Right hindlimb (tissue), 1 donor: ENCODE results near the gene FOXO6.

ENCODE experiments used
- DNase-seq: peaks from one replicate; pipeline ENCODE4 v3.0.0-alpha.2; 2018

The FOXO6 gene

DNA sequence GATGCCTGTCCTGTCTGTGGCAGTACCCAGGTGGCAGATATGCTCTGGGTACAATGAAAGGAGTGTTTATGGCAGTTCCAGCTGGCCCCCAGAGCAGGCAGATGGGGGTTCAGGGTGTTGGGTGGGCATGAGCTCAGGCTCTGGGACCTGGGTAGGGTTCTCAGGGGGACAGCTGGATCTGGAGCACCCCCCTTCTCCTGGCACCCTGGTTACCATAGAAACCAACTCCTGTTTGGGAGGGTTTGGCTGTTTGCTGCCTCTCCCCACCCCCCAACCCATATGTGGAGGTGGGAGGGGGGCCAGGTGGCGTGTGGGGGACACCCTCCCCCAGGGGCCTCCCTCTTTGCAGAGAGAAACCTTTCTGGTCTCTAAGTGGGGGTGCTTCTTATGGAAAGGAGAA, 7.1 kb downstream of the FOXO6 start:
- peak; percentile 21 for DNase-seq

DNA sequence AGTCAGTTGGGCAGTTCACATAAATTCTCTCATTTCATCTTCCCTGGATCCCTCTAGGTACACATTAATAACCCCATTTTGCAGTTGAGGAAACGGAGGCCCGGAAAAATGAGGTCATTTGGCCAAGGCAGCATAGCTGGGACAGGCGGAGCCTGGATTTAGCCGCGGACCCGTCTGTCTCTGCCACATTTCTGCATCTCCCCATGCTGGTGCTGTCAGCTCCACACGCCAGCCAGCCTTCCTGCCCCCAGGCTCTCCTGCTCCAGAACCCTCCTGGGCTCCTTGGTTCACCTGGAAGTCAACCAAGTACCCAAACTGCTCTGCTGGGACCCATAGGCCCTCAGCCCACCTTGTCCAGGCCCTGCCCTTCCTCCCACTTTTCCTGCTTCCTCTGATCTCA, 7.6 kb downstream of the FOXO6 start:
- DNase-seq = peak; percentile 11

DNA sequence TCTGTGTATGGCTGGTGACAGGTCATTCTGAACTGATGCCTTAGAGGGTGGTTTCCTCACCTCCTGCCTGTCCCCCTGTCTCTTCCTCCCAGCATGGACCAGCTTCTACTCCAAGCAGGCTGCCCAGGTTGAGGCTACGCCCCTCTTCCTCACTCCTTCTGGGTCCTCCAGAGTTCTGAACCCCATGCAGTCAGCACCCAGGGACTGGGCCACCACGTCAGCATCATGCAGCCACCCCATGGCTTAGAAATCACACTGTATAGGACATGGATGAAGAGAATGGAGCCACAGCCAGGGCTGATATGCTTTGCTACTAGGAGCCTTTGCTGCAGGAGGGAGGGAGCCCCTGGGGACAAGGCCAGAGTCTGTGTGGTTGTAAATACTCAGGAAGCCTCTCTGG, 8.3 kb downstream of the FOXO6 start:
- DNase-seq = peak; percentile 16

DNA sequence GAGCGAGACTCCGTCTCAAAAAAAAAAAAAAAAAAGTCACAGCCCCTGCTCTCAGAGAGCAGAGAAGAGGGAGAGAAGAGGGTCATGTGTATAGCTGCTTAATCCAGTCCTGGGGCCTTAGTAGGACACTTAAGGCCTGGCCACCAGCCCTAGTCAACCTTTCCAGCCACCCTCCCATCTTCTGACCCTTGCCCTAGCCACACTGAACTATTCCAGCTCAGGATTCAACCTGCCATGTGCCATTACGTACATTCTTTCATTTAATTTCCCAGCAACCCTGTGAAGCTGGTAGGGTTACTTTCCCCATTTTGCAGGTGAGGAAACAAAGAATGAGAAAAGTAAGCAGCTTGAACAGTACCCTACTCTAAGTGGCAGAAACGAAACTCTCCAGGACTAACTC, 9.0 kb downstream of the FOXO6 start:
- no peak for DNase-seq

DNA sequence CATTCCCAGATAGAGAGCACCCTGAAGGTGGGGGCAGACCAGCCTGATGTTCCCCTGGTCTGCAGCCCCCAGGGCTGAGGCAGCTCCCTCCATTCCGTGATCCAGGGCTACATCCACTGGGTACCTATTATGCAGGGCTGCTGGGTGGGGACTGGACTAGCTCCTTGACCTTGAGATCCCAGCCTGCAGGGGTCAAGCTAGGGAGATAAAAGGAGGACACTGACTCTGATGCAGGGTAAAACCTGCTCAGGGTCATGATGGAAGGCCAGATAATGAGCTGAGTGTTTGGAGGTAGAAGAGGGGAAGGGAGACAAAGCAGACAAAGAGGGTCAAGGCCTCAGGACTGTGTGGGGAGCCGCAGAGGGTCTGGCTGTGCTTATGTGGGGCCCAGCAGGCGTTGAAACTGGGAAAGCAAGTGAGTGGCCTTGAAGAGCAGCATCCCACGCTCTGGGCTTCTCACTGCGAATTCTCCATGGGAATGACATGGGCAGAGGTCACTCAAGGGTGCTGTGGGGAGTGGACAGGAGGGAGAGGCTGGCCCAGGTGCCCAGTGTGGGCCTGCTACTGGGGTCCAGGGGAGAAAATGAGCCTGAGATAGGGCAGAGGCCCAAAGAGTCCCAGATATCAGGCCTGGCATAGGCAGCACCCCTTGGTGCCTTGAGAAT, 9.7 kb downstream of the FOXO6 start:
- peak; percentile 25 for DNase-seq

DNA sequence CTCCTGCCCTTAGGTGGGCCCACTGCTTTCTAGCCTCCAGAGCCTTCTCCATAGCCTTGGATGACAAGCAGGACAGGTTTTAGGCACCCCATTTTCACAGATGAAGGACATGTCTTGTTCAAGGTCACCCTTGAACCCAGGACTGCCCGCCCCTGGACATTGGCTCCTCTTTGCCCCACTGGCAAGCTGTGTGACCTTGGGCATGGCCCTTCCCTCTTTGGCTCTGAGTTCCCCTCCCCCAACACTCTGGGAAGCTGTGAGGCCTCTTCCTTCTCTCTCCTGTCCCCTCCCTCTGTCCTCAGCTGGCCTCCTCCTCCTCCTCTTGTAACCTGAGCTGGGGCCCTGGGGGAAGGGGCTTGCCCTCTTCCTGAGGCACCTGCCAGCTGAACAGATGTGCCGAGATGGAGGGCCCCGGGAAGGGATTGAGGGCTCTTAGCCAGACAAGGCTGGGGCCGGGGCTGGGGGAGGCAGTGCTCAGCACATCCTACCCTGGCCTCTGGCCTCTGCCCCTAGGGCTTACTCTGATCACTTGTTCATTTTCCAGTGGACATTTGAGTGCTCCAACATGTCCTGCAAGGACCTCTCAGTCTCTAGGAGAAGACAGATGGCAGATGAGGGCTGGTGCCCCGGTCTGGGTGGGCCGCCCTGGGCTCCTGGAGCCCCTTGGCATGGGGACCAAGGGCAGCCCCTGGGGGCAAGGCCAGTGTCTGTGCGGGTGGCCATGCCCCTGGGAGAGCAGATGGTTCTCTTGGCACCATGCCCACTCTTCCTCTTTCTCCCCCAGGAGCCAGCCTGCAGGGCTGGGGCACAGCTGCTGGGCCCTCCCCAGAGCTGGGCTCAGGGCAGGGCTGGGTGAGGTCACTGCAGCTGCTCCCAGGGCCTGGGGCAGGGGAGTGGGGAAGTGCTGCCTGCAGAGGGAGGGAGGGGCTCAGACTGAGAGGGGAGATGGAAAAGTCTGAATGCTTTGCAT, 10.7 kb downstream of the FOXO6 start:
- peak; percentile 92 for DNase-seq

DNA sequence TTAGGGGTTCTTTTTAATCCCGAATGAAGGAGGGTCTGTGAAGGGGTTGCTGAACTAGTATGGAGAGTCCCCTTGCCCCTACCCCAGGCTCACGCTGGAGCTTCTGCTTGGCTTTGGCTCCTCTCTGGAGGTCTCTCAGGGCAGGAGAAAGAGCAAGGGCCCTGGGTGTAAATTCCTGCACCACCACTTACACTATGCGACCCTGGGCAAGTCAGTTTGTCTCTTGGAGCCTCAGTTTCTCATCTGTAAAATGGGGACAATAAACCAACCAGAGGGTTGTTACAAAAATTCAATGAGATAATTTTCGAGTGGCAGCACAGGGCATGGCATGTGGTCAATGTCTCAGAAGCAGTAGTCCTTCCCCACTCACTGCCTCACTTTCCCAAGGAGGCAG, 11.4 kb downstream of the FOXO6 start:
- DNase-seq = no peak

DNA sequence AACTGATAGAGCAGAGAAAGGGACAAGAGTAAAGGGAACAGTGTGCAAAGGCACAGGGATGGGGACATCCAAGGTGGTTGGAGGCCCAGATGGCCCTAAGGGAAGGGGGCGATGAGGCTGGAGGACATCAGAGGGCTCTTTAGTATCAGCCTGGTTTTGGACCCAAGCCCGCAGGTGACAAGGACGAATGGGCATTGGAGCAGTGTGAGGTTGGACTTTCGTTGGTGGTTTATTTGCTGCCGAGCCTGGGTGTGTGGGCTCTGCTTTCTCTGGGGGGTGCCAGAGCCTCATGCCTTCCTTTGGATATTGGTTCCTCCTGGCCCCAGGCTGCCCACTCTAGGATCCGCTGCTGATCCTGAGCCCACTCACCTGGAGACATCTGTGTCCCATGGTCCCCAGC, 12.1 kb downstream of the FOXO6 start:
- DNase-seq = no peak

DNA sequence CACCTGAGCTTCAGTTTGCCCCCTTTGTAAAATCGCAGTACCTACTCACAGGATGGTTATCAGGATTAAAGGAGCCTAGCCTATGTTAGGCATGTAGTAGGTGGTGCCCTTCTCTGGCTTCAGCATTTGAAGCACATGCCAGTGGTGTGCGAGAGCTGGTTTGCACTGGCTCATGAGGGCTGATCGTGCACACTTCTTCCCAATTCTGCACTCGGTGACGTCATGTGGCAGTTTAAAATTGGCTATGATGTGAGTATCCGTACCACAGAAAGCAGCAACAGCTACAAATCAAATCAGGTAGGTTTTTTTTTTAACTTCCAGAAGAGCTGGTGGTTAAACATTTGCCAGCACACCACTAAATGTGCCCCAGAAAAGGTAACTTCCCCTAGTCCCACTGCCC, 13.5 kb downstream of the FOXO6 start:
- no peak for DNase-seq

DNA sequence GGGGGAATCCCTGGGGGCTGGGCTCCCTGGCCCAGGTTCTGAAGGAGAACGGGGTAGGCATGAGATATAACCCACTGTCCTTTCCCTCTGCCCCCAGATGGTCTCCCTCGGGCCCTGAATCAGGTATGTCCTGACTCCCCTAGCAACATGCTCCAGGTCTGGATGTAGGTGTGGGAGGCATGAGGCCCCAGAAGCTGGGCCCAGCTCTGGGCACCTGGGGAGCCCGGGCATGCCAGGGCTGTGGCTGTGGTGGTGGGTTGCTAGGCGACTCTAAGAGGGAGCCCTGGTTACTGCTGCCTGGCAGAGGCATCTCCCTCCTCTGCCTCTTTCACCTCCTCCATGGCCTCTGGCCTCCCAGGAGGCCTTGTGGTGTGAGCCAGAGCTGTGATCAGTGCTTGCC, 16.2 kb downstream of the FOXO6 start:
- no peak for DNase-seq

DNA sequence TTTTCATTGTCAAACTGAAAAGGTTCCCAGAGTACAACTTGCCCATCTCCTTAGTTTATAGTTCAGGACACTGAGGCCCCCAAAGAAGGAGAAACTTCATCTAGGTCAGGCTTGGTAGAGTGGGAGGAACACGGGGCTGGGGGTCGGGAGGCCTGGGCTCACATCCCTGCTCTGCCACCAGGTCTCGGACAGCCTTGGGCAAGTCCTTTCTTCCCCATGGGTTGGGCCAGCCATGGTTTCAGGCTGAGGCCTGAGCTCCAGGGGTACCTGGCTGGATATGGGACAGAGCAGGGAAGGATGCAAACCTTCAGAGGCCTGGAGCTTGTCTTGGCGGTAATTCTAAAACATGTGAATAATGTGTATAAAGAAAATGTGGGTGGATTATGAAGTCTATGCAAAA, 17.0 kb downstream of the FOXO6 start:
- DNase-seq = no peak

DNA sequence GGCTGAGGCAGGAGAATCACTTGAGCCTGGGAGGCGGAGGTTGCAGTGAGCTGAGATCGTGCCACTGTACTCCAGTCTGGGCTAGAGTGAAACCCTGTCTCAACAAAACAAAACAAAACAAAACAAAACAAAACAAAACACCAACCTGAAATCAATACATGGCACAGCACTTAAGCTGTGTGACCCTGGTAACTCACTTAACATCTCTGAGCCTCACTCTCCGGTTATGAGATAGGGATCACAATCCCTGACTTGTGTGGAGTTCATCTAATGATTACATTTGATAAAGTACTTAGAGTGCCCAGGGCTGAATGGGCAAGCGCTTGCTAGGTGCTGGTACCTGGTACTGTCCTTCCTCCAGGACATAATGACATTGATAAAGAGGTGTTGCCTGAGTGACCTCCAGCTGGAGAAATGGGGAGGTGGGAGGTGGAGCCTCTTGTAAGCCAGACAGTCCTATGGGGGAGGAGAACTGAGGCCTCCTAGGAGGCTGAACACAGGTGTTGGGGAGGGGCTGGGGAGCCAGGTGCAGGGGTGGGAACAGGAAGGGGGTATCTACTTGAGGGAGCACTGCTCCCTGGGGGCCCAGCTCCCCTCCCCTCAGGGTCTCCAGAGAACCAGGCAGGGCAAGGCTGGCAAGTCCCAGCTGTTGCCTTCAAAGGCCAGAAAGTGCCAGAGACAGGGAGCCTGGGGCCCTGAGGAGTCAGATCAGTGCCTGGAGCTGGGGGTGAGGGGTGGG, 17.9 kb downstream of the FOXO6 start:
- DNase-seq = no peak

DNA sequence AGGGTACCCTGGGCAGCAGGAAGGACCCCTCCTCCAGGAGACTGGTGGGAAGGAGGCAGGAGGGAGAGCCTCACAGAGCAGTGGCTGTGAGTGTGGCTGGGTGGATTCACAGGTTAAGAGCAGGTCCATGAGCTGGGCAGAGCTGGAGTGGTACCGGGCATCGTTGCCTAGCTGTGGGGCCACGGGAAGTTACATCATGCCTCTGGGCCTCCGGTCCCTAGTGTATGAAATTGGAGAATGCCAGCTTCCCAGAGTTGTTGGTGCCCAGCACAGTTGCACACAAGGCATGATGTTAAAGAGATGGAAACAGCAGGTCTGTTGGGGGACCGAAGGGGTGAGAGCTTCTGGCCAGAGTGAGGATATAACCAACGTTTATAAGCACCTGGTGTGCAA, 18.5 kb downstream of the FOXO6 start:
- DNase-seq = no peak

DNA sequence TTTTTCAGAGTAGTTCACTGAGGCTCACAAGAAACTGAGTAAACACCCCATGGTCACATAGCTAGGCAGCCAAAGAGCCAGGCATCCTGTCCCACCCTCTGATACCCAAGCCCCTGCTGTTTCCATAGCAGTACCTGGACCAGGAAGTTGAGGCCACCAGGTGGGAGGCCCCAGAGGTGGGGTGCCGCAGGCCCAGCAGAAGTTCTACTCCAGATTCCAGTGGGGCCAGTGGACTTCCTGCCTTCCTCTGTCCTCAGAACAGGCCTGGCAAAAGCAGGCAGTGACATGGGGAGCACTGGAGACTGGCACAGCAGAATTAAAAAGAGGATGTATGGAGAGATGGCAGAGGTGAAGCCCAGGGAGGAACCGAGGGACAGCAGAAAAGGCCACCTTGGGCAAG, 19.0 kb downstream of the FOXO6 start:
- no peak for DNase-seq

DNA sequence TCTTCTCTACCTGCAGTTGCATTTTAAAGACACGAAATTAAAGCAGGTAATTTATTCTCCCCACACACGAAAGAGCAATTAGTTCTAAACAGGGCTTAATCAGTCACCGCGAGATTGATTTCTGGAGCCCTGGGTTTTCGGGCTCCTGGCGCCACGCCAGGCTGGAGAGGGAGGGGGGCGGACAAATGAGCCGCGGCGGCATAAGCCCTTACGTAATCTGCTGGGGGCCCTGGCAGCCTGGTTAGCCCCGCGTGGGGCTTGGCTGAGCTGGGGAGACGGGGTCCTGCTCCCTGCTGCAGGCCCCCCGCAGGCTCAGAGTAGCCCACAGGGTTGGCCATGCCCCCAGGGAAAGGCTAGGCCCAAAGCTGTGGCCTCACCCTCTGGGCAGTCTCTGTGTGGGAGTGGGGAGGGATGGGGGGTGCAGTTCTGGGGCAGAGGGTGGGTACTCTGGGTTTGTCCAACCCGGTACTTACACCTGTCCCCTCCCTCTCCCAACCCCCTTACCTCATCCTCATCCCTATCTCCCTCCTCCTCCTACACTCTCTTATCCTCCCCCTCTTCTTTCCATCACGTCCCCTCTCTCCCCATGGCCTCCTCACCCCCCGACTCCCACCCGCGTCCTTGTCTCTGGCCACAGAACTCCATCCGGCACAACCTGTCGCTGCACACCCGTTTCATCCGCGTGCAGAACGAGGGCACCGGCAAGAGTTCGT, 19.9 kb downstream of the FOXO6 start:
- DNase-seq = peak; percentile 71

DNA sequence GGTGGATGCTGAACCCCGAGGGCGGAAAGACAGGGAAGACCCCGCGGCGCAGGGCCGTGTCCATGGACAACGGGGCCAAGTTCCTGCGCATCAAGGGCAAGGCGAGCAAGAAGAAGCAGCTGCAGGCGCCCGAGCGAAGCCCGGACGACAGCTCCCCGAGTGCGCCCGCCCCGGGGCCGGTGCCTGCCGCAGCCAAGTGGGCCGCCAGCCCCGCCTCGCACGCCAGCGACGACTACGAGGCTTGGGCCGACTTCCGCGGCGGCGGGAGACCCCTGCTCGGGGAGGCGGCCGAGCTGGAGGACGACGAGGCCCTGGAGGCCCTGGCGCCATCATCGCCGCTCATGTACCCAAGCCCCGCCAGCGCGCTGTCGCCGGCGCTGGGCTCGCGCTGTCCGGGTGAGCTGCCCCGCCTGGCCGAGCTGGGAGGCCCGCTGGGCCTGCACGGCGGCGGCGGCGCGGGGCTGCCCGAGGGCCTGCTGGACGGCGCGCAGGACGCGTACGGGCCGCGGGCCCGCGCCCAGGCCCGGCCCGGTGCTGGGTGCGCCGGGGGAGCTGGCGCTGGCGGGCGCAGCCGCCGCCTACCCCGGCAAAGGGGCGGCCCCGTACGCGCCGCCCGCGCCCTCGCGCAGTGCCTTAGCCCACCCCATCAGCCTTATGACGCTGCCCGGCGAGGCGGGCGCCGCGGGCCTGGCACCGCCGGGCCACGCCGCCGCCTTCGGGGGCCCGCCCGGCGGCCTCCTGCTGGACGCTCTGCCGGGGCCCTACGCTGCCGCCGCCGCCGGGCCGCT, 20.7 kb downstream of the FOXO6 start:
- DNase-seq = no peak

DNA sequence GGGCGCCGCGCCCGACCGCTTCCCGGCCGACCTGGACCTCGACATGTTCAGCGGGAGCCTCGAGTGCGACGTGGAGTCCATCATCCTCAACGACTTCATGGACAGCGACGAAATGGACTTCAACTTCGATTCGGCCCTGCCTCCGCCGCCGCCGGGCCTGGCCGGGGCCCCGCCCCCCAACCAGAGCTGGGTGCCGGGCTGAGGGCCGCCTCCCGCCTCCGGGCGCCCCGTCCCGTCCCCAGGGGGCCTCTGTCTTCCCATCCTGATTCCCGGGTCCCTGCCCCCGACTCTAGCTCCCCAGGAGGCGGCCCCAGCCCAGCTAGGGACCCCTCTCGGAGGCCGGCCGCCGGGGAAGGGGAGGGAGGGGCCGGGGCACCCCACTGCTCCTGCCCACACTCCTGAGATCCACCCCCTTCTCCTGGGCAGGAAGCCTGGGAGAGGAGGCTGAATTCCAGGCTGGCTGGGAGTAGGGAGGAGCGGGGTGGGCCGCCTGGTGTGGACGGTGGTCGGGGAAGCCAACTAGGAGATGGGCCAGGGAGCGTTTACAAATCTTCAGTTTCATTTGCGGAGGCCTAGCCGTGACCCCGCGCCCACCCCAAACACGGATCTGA, 21.4 kb downstream of the FOXO6 start:
- DNase-seq = peak; percentile 89

DNA sequence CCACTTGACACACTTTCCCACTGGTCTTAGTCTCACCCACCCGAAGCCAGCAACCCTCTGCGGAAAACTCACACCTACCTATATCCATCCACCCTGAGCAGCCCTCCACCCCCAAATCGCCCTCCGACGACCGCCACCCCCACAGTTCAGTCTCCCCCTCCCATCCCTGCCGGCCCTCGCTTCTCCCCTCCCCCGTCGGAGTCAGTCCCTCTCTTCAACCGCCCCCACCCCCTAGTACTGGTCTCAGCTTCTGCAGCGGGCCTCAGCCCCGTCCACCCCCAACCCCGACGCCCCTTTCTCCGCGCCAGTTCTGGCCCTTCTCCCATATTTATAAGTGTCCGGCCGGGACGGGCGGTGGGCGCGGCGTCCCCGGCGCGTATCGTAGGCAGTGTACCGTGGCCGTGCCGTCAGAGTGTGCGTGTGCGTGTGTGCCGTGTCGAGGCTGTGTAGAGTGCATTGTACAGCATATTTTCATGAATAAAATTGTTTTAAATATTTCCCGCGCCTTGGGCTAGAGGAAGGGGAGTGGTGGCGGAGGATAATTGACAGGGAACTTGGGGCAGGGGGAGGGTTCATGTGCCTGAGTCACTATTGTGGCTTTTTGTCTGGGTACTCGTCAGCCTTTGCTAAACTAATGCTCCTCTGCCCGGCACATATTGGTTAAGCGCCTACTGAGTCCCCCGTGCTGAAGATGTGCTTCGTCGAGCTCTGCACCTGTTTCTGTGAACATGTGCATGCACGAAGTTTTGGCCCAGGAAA, 22.0 kb downstream of the FOXO6 start:
- DNase-seq = peak; percentile 68

DNA sequence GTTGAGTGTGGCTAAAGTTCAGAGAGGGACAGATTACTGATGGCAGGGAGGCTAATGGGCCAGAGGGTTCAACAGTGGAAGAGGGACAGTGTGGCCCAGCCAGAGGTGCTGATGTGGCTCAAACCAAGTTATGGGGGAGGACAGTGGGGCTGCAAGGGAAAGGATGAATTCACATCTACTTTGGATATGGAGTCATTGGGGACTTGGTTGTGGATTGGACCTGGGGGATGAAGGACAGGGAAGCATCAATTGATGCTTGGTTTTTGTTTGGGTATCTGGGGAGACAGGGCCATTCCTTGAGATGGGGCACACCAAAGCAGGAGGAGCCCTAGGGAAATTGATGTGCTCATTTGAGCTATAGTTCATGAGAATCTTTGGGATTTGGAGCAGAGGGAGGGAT, 23.3 kb downstream of the FOXO6 start:
- no peak for DNase-seq

DNA sequence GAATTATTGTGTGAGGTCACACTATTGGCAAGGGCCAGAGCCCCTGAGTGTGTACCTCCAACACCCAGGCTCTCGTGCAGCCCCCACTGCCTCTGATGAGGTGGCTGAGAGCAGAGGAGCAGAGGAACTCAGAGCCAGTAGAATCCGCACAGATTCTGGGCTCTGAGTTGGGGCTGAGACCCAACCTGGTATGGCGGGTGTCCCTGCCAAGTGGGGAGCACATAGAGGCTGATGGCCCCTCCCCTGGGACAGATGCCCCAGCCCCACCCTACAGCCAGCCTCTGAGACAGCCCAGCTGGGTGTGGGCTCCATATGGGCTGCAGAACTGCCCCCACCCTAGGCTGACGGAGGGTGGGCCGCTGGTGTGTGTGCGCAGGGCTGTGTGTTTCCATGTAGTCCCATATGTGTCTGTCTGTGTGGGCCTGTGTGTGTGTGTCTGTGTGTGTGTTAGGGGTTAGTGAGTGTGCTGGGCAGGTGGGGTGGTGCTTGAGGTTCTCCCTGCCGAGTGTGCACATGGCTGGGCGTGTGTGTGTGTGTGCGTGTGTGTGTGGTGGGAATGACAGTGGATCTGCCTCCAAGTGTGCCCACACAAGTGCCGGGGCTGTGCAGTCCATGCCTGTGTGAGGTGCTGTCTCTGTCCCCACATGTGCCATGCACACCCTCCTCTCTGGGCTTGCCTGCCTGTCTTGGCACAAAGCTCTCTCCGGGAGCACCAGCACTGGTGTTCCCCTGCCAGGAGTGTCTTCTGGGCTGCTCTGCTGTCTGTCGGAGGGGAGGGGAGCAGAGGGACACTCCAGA, 24.4 kb downstream of the FOXO6 start:
- DNase-seq = peak; percentile 58
